Measurements from ENCODE around the gene NAA16.

NAA16 gene

DNA sequence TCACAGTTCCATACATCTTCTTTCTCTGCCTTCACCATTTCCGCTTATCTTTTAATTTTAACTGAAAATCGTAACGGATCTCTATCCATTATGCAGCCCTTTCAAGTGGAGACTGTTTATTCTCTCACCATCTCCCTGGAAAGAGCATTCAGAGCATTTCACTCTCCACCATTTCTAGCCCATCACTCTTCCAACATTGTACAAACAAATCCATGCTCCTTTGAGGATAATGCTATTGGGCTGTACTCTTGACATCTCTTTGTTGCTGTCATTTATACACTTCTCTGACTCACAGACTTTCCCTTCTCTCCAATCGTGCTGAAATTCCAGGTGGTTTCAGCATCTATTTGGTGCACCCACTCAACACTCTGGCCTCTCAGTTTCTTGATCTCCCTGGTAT, 71.4 kb downstream of the NAA16 start:
- TF ChIP-seq GABPA (IDR thresholded peaks at IDR 0.05; ENCODE audit: low read depth) (no peak), POLR2AphosphoS5 (IDR thresholded peaks at IDR 0.05; ENCODE audit: low read depth) (no peak), CTCF (IDR thresholded peaks at IDR 0.05; ENCODE audit: insufficient read depth, low read length) (no peak), SPI1 (IDR thresholded peaks at IDR 0.05; ENCODE audit: borderline replicate concordance, low read depth) (no peak)
- TF ChIP-seq, protein P1, sequence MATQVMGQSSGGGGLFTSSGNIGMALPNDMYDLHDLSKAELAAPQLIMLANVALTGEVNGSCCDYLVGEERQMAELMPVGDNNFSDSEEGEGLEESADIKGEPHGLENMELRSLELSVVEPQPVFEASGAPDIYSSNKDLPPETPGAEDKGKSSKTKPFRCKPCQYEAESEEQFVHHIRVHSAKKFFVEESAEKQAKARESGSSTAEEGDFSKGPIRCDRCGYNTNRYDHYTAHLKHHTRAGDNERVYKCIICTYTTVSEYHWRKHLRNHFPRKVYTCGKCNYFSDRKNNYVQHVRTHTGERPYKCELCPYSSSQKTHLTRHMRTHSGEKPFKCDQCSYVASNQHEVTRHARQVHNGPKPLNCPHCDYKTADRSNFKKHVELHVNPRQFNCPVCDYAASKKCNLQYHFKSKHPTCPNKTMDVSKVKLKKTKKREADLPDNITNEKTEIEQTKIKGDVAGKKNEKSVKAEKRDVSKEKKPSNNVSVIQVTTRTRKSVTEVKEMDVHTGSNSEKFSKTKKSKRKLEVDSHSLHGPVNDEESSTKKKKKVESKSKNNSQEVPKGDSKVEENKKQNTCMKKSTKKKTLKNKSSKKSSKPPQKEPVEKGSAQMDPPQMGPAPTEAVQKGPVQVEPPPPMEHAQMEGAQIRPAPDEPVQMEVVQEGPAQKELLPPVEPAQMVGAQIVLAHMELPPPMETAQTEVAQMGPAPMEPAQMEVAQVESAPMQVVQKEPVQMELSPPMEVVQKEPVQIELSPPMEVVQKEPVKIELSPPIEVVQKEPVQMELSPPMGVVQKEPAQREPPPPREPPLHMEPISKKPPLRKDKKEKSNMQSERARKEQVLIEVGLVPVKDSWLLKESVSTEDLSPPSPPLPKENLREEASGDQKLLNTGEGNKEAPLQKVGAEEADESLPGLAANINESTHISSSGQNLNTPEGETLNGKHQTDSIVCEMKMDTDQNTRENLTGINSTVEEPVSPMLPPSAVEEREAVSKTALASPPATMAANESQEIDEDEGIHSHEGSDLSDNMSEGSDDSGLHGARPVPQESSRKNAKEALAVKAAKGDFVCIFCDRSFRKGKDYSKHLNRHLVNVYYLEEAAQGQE (IDR thresholded peaks at IDR 0.05; ENCODE audit: insufficient replicate concordance, low read depth): no peak
- Histone ChIP-seq H3K27me3 (ENCODE audit: insufficient read depth, poor library complexity, severe bottlenecking) (peaks cover 2% of the 10 kb centered on the region), H3K27ac (replicated peaks) (no peak overlapping the region), H3K4me3 (replicated peaks; ENCODE audit: insufficient read depth, low read length) (no peak overlapping the region)
- DNase-seq (ENCODE audit: low read depth in 1 of 2, low spot score in 1 of 2): no peak

- H3K4me3 ChIP-seq (replicated peaks; ENCODE audit: insufficient read depth, low read length): no peak overlapping the region
- DNase-seq (ENCODE audit: low read depth in 1 of 2, low spot score in 1 of 2): no peak
- no peak for TF ChIP-seq GABPA (IDR thresholded peaks at IDR 0.05; ENCODE audit: low read depth)
- TF ChIP-seq SPI1 (IDR thresholded peaks at IDR 0.05; ENCODE audit: borderline replicate concordance, low read depth): no peak
- TF ChIP-seq POLR2AphosphoS5 (IDR thresholded peaks at IDR 0.05; ENCODE audit: low read depth): no peak
- TF ChIP-seq CTCF (IDR thresholded peaks at IDR 0.05; ENCODE audit: insufficient read depth, low read length): no peak
- TF ChIP-seq, protein P1 (IDR thresholded peaks at IDR 0.05; ENCODE audit: insufficient replicate concordance, low read depth): no peak
- no peak overlapping the region for H3K27ac ChIP-seq (replicated peaks)
- H3K27me3 ChIP-seq (ENCODE audit: insufficient read depth, poor library complexity, severe bottlenecking): peaks cover 2% of the 10 kb centered on the region
Measured at GRCh38 chr13:41383386-41383785, 72.3 kb downstream of the NAA16 start.

DNA sequence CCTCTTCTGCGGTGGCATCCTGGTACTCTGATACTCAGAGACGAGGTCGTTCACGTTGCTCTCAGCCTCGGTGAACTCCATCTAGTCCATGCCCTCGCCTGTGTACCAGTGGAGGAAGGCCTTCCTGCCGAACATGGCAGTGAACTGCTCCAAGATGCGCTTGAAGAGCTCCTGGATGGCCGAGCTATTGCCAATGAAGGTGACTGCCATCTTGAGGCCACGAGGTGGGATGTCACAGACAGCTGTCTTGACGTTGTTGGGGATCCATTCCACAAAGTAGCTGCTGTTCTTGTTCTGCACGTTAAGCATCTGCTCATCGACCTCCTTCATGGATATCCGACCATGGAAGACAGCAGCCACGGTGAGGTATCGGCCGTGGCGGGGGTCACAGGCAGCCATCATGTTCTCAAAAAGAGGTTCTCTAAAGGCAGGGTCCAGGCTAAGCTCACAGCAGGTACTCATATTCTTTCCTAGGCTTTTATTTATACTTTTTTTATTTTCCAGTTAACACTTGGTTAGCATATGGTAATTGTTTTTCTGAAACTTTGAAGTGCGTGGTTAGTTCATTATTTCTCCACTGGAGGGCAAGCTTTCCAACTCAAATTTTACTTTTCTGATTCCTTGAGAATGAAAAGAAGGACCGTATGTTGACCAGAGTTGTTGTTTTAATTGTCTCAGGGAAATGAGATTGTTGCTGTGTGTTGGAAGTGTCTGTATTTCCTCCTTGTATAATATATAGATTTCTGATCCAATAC, 73.9 kb downstream of the NAA16 start:
- Histone ChIP-seq H3K27me3 (ENCODE audit: insufficient read depth, poor library complexity, severe bottlenecking) (peaks cover 2% of the 10 kb centered on the region), H3K4me3 (replicated peaks; ENCODE audit: insufficient read depth, low read length) (no peak overlapping the region), H3K27ac (replicated peaks) (no peak overlapping the region)
- TF ChIP-seq, protein P1 (IDR thresholded peaks at IDR 0.05; ENCODE audit: insufficient replicate concordance, low read depth): no peak
- peak; percentile 11 for TF ChIP-seq CTCF (IDR thresholded peaks at IDR 0.05; ENCODE audit: insufficient read depth, low read length)
- DNase-seq (ENCODE audit: low read depth in 1 of 2, low spot score in 1 of 2): no peak
